ENCODE measurements around the gene GLP2R. TPM values are rescaled to one million over a fixed set of nuclear protein-coding genes. Genes with fewer than 3 reads are reported as not detected.

The GLP2R gene
- total and polyA plus RNA-seq, 2 of the 13 experiments (the other 11 are each of a cell fraction or from before 2014, with no cell fraction given), result 0.65 to 1.4 TPM

DNA sequence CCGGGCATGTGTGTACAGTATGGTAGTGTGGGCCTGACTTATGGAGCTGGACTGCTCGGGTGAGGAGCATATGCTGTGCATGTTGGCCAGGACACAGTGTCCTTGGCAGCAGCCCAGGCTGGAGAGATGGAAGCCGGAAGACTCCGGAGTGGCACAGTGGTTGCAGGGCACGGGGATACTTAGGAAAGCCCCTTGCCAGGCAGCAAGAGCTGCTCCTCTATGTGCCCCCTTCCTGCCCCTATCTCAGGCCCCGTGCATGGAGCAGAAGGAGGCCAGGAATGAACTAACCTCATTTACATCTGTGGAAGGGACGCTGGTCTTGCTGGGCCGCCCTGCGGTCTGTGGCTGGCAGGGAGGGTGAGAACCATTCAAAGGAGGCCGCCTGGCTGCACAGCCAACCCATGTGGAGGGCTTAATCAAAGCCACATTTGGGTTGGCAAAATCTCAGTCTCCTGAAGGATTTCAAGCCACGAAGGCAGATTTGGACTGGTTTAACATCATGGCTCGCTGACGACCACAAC lies 111.6 kb downstream of the GLP2R start:
- Histone ChIP-seq H3K36me3 (replicated peaks in 1 of 2; ENCODE audit: control insufficient read depth in 1 of 2, insufficient read depth in 2 of 2, low read length in 2 of 2) (no peaks in the 10 kb centered on the region), H3K79me2 (ENCODE audit: insufficient read depth, low read length) (no peaks in the 10 kb centered on the region), H3K4me1 (ENCODE audit: insufficient read depth, low read length) (no peaks in the 10 kb centered on the region), H4K20me1 (ENCODE audit: insufficient read depth, low read length) (0 out of 2 replicates have a peak, but pooled peaks cover 3% of the 10 kb centered on the region), H3K27ac (ENCODE audit: extremely low read length, insufficient read depth, low read length) (no peak overlapping the region), H3K9ac (ENCODE audit: insufficient read depth, low read depth, low read length) (no peak overlapping the region), H2AFZ (ENCODE audit: low read length) (no peak overlapping the region), H3K9me3 (ENCODE audit: low read length) (no peaks in the 10 kb centered on the region), H3K4me3 (replicated peaks in 1 of 3; ENCODE audit: insufficient read depth in 1 of 3, low read depth in 2 of 3, low read length in 3 of 3) (no peak overlapping the region), H3K4me2 (ENCODE audit: low read depth, low read length) (no peak overlapping the region), H3K27me3 (ENCODE audit: control insufficient read depth in 1 of 2, insufficient read depth in 2 of 2, low read length in 2 of 2) (peaks cover 1 to 4% of the 10 kb centered on the region in 2 experiments; a peak in 2 of 5 replicates)
- no peak for FAIRE-seq
- POLR2A ChIA-PET, result no interaction called here
- DNase-seq (ENCODE audit: low spot score), result no peak
- in situ Hi-C loops (cut with HindIII; ENCODE audit: extremely low pct_ligation_motif_present, low pct_unique_long_range_greater_than_20kb) (no loop called here), intact Hi-C loops (cut with micrococcal nuclease; ENCODE audit: unreplicated experiment) (no loop called here)
- ATAC-seq, result no peak
- BruUV-seq (replicated peaks), result no TSS peak
- 46% methylated on average over 7 of the region's 13 CpGs for WGBS (ENCODE audit: low lambda C conversion rate)
- CTCF ChIA-PET (ENCODE audit: low intra/inter-chr PET ratio, low total read pairs), result no interaction called here
- TF ChIP-seq HMG20B (CRISPR knock-in tag; conservative IDR thresholded peaks at IDR 0.05), result no peak
- TF ChIP-seq ZNF816 (CRISPR knock-in tag; IDR thresholded peaks at IDR 0.05; ENCODE audit: borderline replicate concordance), result no peak
- TF ChIP-seq MYNN (CRISPR knock-in tag; IDR thresholded peaks at IDR 0.05; ENCODE audit: low read depth), result no peak
- TF ChIP-seq ZKSCAN1 (IDR thresholded peaks at IDR 0.05; ENCODE audit: low read length), result no peak
- TF ChIP-seq, protein P1, sequence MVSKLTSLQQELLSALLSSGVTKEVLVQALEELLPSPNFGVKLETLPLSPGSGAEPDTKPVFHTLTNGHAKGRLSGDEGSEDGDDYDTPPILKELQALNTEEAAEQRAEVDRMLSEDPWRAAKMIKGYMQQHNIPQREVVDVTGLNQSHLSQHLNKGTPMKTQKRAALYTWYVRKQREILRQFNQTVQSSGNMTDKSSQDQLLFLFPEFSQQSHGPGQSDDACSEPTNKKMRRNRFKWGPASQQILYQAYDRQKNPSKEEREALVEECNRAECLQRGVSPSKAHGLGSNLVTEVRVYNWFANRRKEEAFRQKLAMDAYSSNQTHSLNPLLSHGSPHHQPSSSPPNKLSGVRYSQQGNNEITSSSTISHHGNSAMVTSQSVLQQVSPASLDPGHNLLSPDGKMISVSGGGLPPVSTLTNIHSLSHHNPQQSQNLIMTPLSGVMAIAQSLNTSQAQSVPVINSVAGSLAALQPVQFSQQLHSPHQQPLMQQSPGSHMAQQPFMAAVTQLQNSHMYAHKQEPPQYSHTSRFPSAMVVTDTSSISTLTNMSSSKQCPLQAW (CRISPR knock-in tag; IDR thresholded peaks at IDR 0.05), result no peak
- TF ChIP-seq ZBTB38 (CRISPR knock-in tag; IDR thresholded peaks at IDR 0.05), result no peak
- TF ChIP-seq ZNF556 (CRISPR knock-in tag; IDR thresholded peaks at IDR 0.05; ENCODE audit: borderline replicate concordance), result no peak
- no peak for TF ChIP-seq ZNF619 (CRISPR knock-in tag; IDR thresholded peaks at IDR 0.05)
- TF ChIP-seq SMAD3 (CRISPR knock-in tag; IDR thresholded peaks at IDR 0.05), result no peak
- TF ChIP-seq, protein P2, sequence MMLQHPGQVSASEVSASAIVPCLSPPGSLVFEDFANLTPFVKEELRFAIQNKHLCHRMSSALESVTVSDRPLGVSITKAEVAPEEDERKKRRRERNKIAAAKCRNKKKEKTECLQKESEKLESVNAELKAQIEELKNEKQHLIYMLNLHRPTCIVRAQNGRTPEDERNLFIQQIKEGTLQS (CRISPR knock-in tag; IDR thresholded peaks at IDR 0.05), result no peak
